Gastrocnemius medialis (tissue), 4 donors: ENCODE data around the gene MARCHF11. TPM values are rescaled to one million over a fixed set of nuclear protein-coding genes. Genes with fewer than 3 reads are reported as not detected.

Experiments
- ATAC-seq, 2 donors: fragments of 150-250 bp; one replicate each; pipeline ENCODE4 v1.9.1; 2016
- DNase-seq, 2 donors: peaks; one replicate each; pipeline ENCODE4 v3.0.0-alpha.2; 2019
- H3K27ac ChIP-seq, 4 donors: fragments of 200-600 bp; sonication (generic); 1 replicate in 1 of 4; 2 replicates in 3 of 4; pipeline ENCODE4 v1.5.1; 2016 to 2018; ENCODE audit warnings: mild to moderate bottlenecking in 2 of 4, moderate library complexity in 1 of 4
- H3K27me3 ChIP-seq, 3 donors: fragments of 200-600 bp; sonication (generic) in 2 of 3; 1 replicate in 1 of 3; 2 replicates in 2 of 3; pipeline versions ENCODE4 v1.5.1 to v1.6.0; 2016 to 2019; ENCODE audit warnings: mild to moderate bottlenecking in 1 of 3, moderate library complexity in 1 of 3
- H3K36me3 ChIP-seq, 2 donors: fragments of 200-600 bp; sonication (generic) in 1 of 2; one replicate each; pipeline ENCODE4 v1.5.1; 2017 to 2018
- H3K4me1 ChIP-seq, 2 donors: fragments of 200-600 bp; sonication (generic) in 1 of 2; one replicate each; pipeline ENCODE4 v1.5.1; 2016 to 2017; ENCODE audit warnings: mild to moderate bottlenecking in 2 of 2
- H3K4me3 ChIP-seq, 4 donors: fragments of 200-600 bp; sonication (generic) in 3 of 4; 1 replicate in 1 of 4; 2 replicates in 3 of 4; pipeline ENCODE4 v1.5.1; 2016 to 2019; ENCODE audit warnings: mild to moderate bottlenecking in 2 of 4
- H3K9me3 ChIP-seq, 3 donors: fragments of 200-600 bp; sonication (generic) in 2 of 3; 1 replicate in 1 of 3; 2 replicates in 2 of 3; pipeline ENCODE4 v1.5.1; 2016 to 2019
- CTCF ChIP-seq, 5 experiments: fragments of 450-650 bp in 3 of 5; fragments of 200-600 bp in 2 of 5; sonication (generic) in 2 of 5; IDR thresholded peaks in 4 of 5; conservative IDR thresholded peaks in 1 of 5; 1 replicate in 4 of 5; 2 replicates in 1 of 5; pipeline ENCODE4 v1.5.1; 2016 to 2019; ENCODE audit warnings: antibody characterized with exemption in 5 of 5, mild to moderate bottlenecking in 3 of 5, moderate library complexity in 3 of 5
- POLR2A ChIP-seq, 2 donors: fragments of 450-650 bp; IDR thresholded peaks; one replicate each; pipeline ENCODE4 v1.6.1; 2017; ENCODE audit warnings: antibody characterized with exemption in 2 of 2, mild to moderate bottlenecking in 2 of 2, moderate library complexity in 2 of 2
- in situ Hi-C, 4 donors: fragments of 200-750 bp; cut with MboI; loops; one replicate each; pipeline versions ENCODE4 v1.15.0 to v1.8.0; 2017; ENCODE audit warnings: low sequenced_read_pairs in 4 of 4
- intact Hi-C: fragments of 100-400 bp; cut with DNase I; formaldehyde crosslinking; loops from one replicate; pipeline ENCODE4 v1.15.1; 2023; ENCODE audit warnings: low total_unique reads
- total RNA-seq, 4 donors: library from RNA; depleted of rRNA; stranded (reverse); fragments of >200 nt; gene quantifications; one replicate each; pipeline versions ENCODE4 v1.1.0 to v1.2.3, GENCODE V29; 2016

Gene MARCHF11
- total RNA-seq, 4 donors from 2014 or later: not detected

GRCh38 chr5:16037121-16037845 is 142.3 kb downstream of the MARCHF11 start:
- intact Hi-C loops (no loop called here), in situ Hi-C loops (no loop called here)
- TF ChIP-seq CTCF (IDR thresholded peaks at IDR 0.05 in 4 of 5, conservative IDR thresholded peaks at IDR 0.05 in 1 of 5) (no peak), POLR2A (IDR thresholded peaks at IDR 0.05) (no peak)
- Histone ChIP-seq H3K4me1 (no peaks in the 10 kb centered on the region), H3K9me3 (no peaks in the 10 kb centered on the region), H3K27me3 (no peaks in the 10 kb centered on the region), H3K4me3 (no peak overlapping the region), H3K36me3 (no peaks in the 10 kb centered on the region), H3K27ac (no peak overlapping the region)
- ATAC-seq (no peak), DNase-seq (no peak)

GRCh38 chr5:16034319-16035001 is 145.1 kb downstream of the MARCHF11 start:
- Histone ChIP-seq H3K4me3 (no peak overlapping the region), H3K27ac (no peak overlapping the region), H3K27me3 (no peaks in the 10 kb centered on the region), H3K9me3 (no peaks in the 10 kb centered on the region), H3K36me3 (no peaks in the 10 kb centered on the region), H3K4me1 (no peaks in the 10 kb centered on the region)
- ATAC-seq (no peak), DNase-seq (no peak)
- intact Hi-C loops (no loop called here), in situ Hi-C loops (no loop called here)
- no peak for TF ChIP-seq CTCF (IDR thresholded peaks at IDR 0.05 in 4 of 5, conservative IDR thresholded peaks at IDR 0.05 in 1 of 5)
- TF ChIP-seq POLR2A (IDR thresholded peaks at IDR 0.05): no peak

GRCh38 chr5:16033187-16033925 is 146.2 kb downstream of the MARCHF11 start:
- ATAC-seq (no peak), DNase-seq (no peak)
- Histone ChIP-seq H3K4me3 (no peak overlapping the region), H3K27ac (no peak overlapping the region), H3K9me3 (no peaks in the 10 kb centered on the region), H3K4me1 (no peaks in the 10 kb centered on the region), H3K27me3 (no peaks in the 10 kb centered on the region), H3K36me3 (no peaks in the 10 kb centered on the region)
- in situ Hi-C loops: no loop called here
- intact Hi-C loops: no loop called here
- TF ChIP-seq CTCF (IDR thresholded peaks at IDR 0.05 in 4 of 5, conservative IDR thresholded peaks at IDR 0.05 in 1 of 5): no peak

DNA sequence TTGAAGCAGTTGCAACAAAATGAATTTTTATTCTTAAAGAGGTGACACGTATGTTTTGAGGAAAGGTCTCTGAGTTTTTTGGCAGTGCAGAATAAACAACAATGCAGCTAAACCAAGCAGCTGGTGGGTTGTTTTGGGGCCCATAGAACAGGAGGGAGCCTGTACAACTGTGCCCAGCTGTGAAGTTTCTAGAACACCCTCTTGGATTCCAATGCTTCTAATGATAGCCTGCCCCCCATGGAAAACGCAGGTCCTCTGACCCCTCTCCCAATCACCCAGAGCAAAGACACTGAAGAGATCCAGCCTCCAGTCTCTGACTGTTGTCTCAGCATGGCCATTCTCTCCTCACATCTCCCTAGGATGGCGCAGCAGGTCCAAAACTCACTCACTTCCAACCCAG is 150.9 kb downstream of the MARCHF11 start:
- in situ Hi-C loops (no loop called here), intact Hi-C loops (no loop called here)
- DNase-seq: no peak

More for the DNA sequence above, 150.9 kb downstream of the MARCHF11 start:
- no peaks in the 10 kb centered on the region for H3K27me3 ChIP-seq
- no peak overlapping the region for H3K4me3 ChIP-seq
- ATAC-seq: no peak
- H3K27ac ChIP-seq: no peak overlapping the region
- H3K4me1 ChIP-seq: no peaks in the 10 kb centered on the region
- H3K36me3 ChIP-seq: no peaks in the 10 kb centered on the region
- H3K9me3 ChIP-seq: no peaks in the 10 kb centered on the region
- TF ChIP-seq POLR2A (IDR thresholded peaks at IDR 0.05) (no peak), CTCF (IDR thresholded peaks at IDR 0.05 in 4 of 5, conservative IDR thresholded peaks at IDR 0.05 in 1 of 5) (no peak)
